Stomach smooth muscle (tissue), 2 donors: ENCODE data around the gene IER5L.

Experiments
- H3K27ac ChIP-seq: one replicate; pipeline ENCODE4 v1.7.0; 2013; ENCODE audit warnings: mild to moderate bottlenecking, low read length, inconsistent platforms
- H3K27me3 ChIP-seq, 2 donors: one replicate each; pipeline ENCODE4 v1.7.0; 2013; ENCODE audit warnings: low read length in 2 of 2; ENCODE audit not compliant: insufficient read depth in 2 of 2, control insufficient read depth in 1 of 2
- H3K36me3 ChIP-seq, 2 donors: one replicate each; pipeline ENCODE4 v1.7.0; 2013; ENCODE audit warnings: low read length in 2 of 2; ENCODE audit not compliant: control insufficient read depth in 2 of 2, insufficient read depth in 2 of 2
- H3K4me1 ChIP-seq: one replicate; pipeline ENCODE4 v1.7.0; 2013; ENCODE audit warnings: low read length; ENCODE audit not compliant: control insufficient read depth, insufficient read depth
- H3K4me3 ChIP-seq, 2 donors: one replicate each; pipeline ENCODE4 v1.7.0; 2013; ENCODE audit warnings: low read length in 2 of 2
- H3K9ac ChIP-seq, 2 donors: one replicate each; pipeline ENCODE4 v1.7.0; 2013; ENCODE audit warnings: low read length in 2 of 2, mild to moderate bottlenecking in 1 of 2
- H3K9me3 ChIP-seq, 2 donors: one replicate each; pipeline ENCODE4 v1.7.0; 2013; ENCODE audit warnings: low read length in 2 of 2; ENCODE audit not compliant: control insufficient read depth in 2 of 2
- donor health status: healthy.
- donor health status: Pancreatic carcinoma.

The IER5L gene

DNA sequence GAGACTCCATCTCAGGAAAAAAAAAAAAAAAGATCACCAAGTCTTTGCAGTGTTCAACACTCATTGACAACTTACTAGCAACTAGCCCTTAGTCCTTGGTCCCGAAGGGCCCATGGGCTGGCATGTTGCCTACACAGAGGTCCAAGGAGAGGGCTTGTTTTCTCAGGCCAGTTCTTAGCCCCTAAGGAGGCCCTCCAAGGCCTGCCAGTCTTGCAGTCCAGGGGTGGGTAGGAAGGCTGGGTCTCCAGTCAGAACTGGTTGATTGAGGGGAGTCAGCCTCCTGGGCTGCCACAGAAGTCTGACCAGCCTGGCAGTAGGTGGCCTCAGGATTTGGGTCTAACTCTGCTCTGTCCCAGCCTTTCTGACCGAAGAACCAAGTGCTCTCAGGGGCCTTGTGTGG is 32.7 kb downstream of the IER5L start:
- Histone ChIP-seq H3K9me3 (no peaks in the 10 kb centered on the region), H3K9ac (peak overlapping the region; percentile 55 to 62), H3K27ac (peak overlapping the region; percentile 92), H3K27me3 (no peaks in the 10 kb centered on the region), H3K4me1 (peaks cover 72% of the 10 kb centered on the region), H3K36me3 (peaks cover 12 to 20% of the 10 kb centered on the region in 2 donors), H3K4me3 (no peak overlapping the region)

DNA sequence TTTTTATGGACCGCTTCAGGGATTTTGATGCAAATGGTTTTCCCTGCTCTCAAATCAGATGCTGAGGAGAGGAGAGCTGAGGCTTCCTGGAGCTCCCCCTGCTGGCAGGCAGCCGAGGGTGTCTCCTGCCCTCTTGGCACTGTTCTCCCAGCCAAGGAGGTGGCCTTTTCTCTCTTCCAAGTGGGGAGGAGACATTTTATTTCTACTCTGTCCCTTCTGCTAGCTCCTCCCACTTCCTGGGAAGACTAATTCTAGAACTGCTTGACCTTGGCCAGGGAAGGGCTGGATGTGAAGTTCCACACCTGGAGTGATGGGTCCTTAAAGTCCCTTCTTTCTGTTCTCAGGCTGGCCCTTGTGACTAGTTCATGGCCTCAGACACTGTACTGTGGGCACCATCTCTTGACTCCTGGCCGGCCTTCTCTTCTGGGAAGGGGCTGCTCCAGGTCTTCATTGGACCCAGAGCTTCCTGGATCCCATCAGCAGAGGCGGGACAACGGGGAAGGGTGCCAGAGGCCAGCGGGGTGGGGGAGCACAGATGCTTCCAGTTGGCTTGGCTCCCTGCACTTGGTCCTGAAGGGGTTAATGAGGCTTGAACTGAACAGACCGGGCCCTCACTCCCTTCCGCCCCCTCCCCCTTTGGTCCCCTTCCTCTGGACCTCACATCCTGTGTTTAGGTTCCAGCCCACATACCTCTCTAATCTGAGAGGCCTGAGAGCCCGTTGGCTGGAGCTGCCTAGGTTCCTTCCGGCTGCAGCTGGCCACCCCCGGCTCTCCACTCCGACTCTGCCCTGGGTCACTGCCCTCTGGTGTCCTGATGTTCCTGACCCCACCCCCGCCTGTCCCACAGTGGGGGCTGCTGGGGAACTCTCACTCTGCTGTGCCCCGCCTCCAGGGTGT is 34.8 kb downstream of the IER5L start:
- Histone ChIP-seq H3K27ac (peak overlapping the region; percentile 100), H3K4me1 (peaks cover 91% of the 10 kb centered on the region), H3K36me3 (peaks cover 4 to 10% of the 10 kb centered on the region in 2 donors), H3K9ac (peak overlapping the region; percentile 61 to 62), H3K9me3 (no peaks in the 10 kb centered on the region), H3K4me3 (peak overlapping the region; percentile 37 to 65), H3K27me3 (no peaks in the 10 kb centered on the region)

DNA sequence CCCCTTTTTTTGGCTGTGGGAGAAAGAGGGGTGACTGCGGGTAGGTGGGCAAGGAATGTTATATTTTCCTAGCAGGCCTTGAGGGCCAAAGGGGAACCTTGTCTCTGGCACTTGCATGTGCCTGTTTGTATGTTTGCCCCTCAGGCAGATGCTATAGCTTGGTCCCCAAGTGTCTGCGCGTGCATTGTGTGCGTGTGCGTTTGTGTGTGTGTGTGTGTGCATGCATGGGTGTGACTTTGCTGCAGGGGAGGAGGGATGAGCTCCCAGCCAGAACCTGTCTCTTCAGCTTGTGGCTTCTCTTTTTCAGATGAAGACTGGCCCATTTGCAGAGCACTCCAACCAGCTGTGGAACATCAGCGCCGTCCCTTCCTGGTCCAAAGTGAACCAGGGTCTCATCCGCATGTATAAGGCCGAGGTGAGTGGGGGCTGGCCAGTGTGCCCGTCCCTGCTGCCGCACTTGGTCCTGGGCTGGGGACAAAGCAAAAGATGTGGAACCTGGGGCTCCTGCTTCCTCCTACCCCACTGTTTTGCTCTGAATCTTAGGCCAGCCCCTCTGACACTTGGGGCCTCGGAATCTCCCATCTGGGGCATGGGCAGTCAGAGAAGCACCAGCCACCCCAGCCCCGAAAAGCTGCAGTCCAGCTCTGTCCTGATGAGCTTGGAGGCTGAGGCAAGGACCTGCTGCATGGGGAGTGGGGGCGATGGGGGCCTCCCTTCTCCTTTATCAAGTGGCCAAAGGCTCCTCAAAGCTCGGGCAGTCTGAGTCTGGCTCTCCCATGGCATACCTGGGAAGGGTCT is 35.7 kb downstream of the IER5L start:
- H3K27me3 ChIP-seq: no peaks in the 10 kb centered on the region
- peak overlapping the region; percentile 36 to 65 for H3K4me3 ChIP-seq
- peaks cover 6 to 9% of the 10 kb centered on the region in 2 donors for H3K36me3 ChIP-seq
- peaks cover 90% of the 10 kb centered on the region for H3K4me1 ChIP-seq
- peak overlapping the region; percentile 61 to 62 for H3K9ac ChIP-seq
- no peaks in the 10 kb centered on the region for H3K9me3 ChIP-seq
- peak overlapping the region; percentile 100 for H3K27ac ChIP-seq

DNA sequence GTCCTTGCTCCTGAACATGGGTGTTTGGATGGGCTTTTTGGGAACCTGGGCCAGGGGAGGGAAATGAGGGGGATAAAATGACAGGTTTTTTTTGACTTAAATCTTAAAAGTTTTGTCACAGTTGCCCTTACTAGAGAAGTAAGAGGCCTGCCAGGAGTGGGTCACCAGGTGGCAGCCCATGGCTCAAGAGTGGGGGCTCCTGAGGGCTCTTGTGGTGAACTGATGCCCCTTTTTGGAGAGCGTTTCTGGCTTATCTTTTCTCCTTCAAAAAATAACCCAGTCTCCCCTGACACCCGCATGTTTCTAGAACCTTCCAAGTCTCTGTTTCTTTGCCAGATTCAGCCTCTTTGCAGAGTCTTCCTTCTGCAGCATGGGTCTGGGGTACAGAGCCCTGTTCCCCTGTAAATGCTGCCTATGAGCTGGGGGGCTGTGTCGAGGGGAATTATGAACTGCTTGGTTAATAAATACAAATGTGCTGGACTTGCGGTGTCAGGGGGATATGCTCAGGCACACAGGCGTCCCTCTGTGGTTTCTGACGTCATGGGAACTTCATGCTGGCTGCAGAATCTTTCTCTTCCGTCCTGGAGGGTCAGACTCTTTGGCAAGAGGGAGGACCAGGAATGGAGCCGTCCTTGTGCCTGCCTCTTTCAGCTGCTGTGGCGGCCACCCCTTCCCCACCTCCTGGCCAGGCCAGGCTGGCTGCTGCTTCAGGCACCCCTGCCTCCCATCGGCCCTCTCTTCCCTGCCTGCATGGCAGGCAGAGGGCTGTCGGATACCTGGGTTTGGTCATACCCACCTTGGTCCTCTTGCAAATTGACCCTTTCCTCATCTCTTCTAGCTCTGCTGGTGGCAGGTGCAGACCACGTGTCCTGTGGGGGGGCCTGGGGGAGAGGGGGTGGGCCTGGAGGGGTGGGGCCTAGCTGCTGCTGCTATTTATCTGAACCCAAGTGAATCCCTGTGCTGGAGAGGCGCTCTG is 36.7 kb downstream of the IER5L start:
- no peaks in the 10 kb centered on the region for H3K9me3 ChIP-seq
- H3K27ac ChIP-seq: peak overlapping the region; percentile 100
- no peaks in the 10 kb centered on the region for H3K27me3 ChIP-seq
- H3K9ac ChIP-seq: peak overlapping the region; percentile 79 to 99
- H3K4me1 ChIP-seq: peaks cover 80% of the 10 kb centered on the region
- H3K36me3 ChIP-seq: peaks cover 8 to 19% of the 10 kb centered on the region in 2 donors
- peak overlapping the region; percentile 59 to 79 for H3K4me3 ChIP-seq

DNA sequence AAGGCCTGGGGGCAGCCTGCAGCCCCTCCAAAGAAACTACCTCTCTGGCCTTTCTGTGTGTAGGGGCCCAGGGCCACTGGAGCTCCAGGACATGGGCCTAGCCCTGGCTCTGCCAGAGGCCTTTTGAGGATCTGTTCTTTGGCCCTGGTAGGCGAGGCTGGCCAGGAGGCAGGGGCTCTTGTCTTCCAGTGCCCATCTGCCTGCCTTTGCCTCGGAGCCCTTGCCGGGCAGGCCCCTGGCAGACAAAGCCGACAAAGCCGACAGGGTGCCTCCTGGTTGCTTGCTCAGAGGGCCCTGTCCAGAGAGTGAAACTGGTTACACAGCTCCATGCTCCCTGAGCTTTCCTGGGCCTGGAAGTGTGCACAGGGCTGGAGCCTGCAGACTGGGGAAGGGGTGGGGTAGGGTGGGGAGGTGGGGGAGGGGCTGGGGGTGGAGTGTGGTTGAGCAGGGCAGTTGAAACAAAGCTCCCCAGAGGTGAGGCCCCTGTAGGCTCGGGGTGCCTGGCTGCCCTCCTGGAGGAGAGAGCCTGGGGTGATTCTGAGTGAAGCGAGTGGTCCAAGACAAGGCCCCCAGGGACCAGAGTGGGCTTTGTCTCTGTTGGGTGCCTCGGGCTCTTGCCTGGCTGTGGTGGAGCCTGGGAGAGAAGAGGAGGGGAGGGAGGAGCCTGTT is 37.5 kb downstream of the IER5L start:
- peaks cover 72% of the 10 kb centered on the region for H3K4me1 ChIP-seq
- H3K36me3 ChIP-seq: peaks cover 10 to 20% of the 10 kb centered on the region in 2 donors
- peak overlapping the region; percentile 100 for H3K27ac ChIP-seq
- peak overlapping the region; percentile 72 to 79 for H3K4me3 ChIP-seq
- peak overlapping the region; percentile 95 to 99 for H3K9ac ChIP-seq
- H3K9me3 ChIP-seq: no peaks in the 10 kb centered on the region
- H3K27me3 ChIP-seq: no peaks in the 10 kb centered on the region

DNA sequence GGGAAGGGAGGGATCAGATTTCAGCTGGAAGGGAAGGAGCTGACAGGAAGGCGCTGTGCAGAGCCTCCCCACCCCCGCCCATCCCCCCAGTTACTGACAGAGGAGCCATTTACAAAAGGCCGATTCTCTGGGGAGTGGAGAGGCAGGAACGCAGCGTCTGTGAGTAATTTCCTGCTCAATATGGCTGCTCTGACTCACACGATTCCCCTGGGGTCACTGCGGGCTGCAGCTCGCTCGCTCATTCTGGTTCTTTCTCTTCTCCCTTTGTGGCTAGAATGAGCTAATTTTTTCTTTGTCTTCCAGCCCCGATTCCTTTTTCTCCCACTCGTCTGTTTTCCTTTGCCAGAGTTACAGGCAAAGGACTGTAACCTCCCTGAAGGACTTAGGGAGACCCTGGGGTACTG is 38.1 kb downstream of the IER5L start:
- peak overlapping the region; percentile 72 to 79 for H3K4me3 ChIP-seq
- peaks cover 67% of the 10 kb centered on the region for H3K4me1 ChIP-seq
- no peaks in the 10 kb centered on the region for H3K9me3 ChIP-seq
- no peaks in the 10 kb centered on the region for H3K27me3 ChIP-seq
- peaks cover 13 to 20% of the 10 kb centered on the region in 2 donors for H3K36me3 ChIP-seq
- H3K27ac ChIP-seq: peak overlapping the region; percentile 100
- H3K9ac ChIP-seq: peak overlapping the region; percentile 95 to 99

DNA sequence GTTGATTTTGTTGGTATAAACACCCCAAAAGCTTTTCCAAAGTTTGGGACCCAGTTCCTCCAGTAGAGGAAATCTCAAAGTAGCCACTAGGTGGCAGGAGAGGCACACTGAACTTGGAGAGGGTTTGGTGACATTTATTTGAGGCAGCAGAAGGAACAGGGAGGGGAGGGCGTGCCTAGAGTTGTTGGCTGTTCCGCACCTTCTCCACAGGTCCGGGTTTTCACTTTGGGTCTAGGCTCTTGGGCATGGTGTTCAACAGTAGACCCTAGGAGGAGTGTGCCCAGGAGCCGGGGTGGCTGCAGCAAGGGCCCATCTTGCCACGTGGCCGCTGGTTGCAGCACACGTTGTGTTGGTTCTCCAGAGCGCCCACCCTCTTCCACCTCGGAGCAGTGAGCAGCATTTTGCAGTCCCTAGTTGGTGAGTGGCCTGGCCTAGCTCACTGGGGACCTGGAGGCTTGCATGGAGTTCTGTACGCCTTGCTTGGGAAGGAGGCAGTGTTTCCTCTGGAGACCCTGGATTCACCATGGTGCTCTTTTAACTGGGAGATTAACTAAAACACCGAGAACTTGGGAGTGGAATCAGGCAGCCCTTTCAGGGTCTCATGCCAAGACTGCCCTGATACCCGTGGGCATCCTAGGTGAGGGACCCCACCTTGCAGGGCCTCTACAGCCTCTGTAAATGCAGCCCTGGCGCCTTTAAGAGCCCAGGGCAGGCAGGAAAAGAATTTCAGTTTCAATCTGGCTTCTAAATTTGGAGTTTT is 38.6 kb downstream of the IER5L start:
- Histone ChIP-seq H3K9ac (peak overlapping the region; percentile 72 to 99), H3K4me1 (peaks cover 64% of the 10 kb centered on the region), H3K27ac (peak overlapping the region; percentile 100), H3K36me3 (peaks cover 16 to 25% of the 10 kb centered on the region in 2 donors), H3K9me3 (no peaks in the 10 kb centered on the region), H3K4me3 (peak overlapping the region; percentile 51 to 79), H3K27me3 (no peaks in the 10 kb centered on the region)

DNA sequence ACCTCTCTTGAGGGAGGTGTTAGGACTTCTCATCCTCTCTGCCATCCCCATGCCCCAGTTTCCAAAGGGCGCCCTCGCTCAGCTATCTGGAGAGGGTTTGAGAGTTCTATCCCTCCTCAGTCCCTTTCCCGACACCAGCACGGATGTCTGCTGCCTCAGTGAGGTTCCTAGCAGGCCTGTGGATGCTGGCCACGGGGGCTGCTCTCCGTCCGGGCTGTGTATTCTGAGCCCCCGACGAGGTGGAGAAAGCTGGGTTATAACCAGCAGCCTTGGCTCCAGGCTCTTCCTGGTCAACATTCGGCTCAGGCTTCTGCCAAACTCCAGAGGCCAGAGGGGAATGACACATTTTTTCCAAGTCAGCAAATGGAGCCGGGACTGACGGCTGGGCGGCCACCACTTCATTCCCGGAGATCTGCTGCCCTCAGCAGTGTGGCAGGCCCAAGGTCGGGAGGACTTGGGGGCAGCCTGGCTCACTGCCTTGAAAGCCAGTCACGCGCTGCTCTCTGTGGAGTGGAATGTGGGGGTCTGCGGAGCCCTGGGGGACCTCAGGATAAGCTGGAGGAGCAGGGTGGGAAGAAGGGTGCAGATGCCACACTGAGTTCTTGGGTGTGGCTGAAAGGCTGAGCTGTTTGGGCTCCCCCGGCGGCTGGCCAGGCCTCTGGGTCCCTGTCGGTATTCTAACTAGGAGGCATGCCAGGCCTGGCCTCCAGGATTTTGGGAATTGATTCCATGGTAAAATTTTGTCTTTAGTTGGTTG is 39.4 kb downstream of the IER5L start:
- Histone ChIP-seq H3K9me3 (no peaks in the 10 kb centered on the region), H3K36me3 (peaks cover 15 to 22% of the 10 kb centered on the region in 2 donors), H3K4me1 (peaks cover 58% of the 10 kb centered on the region), H3K27ac (peak overlapping the region; percentile 100), H3K9ac (peak overlapping the region; percentile 68 to 99), H3K4me3 (peak overlapping the region in 1 of 2 donors; percentile 54), H3K27me3 (no peaks in the 10 kb centered on the region)

DNA sequence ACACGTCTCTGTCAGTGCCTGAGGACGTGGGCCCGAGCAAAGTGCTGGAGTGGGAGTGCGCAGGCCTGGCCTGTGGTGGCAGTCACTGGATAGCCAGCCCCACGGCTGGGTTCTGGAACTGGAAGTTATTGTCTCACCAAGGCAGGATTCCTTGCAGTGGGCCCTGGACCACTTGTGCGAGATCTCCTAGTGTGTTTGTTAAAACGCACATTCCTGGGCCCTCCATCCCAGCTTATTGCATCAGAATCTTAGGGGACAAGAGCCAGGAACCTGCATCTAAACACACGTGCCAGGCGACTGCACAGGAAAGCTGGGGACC is 40.0 kb downstream of the IER5L start:
- H3K4me1 ChIP-seq: peaks cover 52% of the 10 kb centered on the region
- H3K36me3 ChIP-seq: peaks cover 18 to 26% of the 10 kb centered on the region in 2 donors
- H3K9ac ChIP-seq: peak overlapping the region; percentile 68 to 99
- H3K9me3 ChIP-seq: no peaks in the 10 kb centered on the region
- H3K27me3 ChIP-seq: no peaks in the 10 kb centered on the region
- H3K4me3 ChIP-seq: no peak overlapping the region
- H3K27ac ChIP-seq: peak overlapping the region; percentile 100
